Measurements from ENCODE around the gene CNST.
A peak's percentile ranks its signal among the peaks of the same experiment; 100 is the strongest.
"Not testable (repeated sequence)": the region's sequence is repeated elsewhere in the genome, so short reads cannot be mapped to it uniquely, and the experiment has no call there.

CNST gene

GRCh38 chr1:246583448-246584185 is 17.4 kb downstream of the CNST start:
- DNase-seq (ENCODE audit: low spot score): no peak

GRCh38 chr1:246587032-246587431 is 20.8 kb downstream of the CNST start:
- DNase-seq (ENCODE audit: low spot score): no peak

- DNase-seq (ENCODE audit: low spot score): no peak
Observed at GRCh38 chr1:246587606-246588005, 21.4 kb downstream of the CNST start.

GRCh38 chr1:246588159-246588721 is 22.0 kb downstream of the CNST start:
- peak; percentile 57 for DNase-seq (ENCODE audit: low spot score)

- not testable (repeated sequence) for DNase-seq (ENCODE audit: low spot score)
Observed at GRCh38 chr1:246589919-246590318, 23.7 kb downstream of the CNST start.

- no peak for DNase-seq (ENCODE audit: low spot score)
Observed at GRCh38 chr1:246591047-246591446, 24.8 kb downstream of the CNST start.

- no peak for DNase-seq (ENCODE audit: low spot score)
Observed at GRCh38 chr1:246591504-246591903, 25.2 kb downstream of the CNST start.

GRCh38 chr1:246591958-246592357 is 25.7 kb downstream of the CNST start:
- DNase-seq (ENCODE audit: low spot score): no peak

- DNase-seq (ENCODE audit: low spot score): no peak
Observed at GRCh38 chr1:246592695-246593094, 26.4 kb downstream of the CNST start.

GRCh38 chr1:246595146-246595545 is 28.9 kb downstream of the CNST start:
- DNase-seq (ENCODE audit: low spot score): no peak

GRCh38 chr1:246597340-246597739 is 31.1 kb downstream of the CNST start:
- peak; percentile 53 for DNase-seq (ENCODE audit: low spot score)

- DNase-seq (ENCODE audit: low spot score): no peak
Observed at GRCh38 chr1:246597971-246598370, 31.7 kb downstream of the CNST start.

GRCh38 chr1:246599315-246599714 is 33.1 kb downstream of the CNST start:
- DNase-seq (ENCODE audit: low spot score): no peak

- no peak for DNase-seq (ENCODE audit: low spot score)
Observed at GRCh38 chr1:246600579-246600978, 34.3 kb downstream of the CNST start.

- no peak for DNase-seq (ENCODE audit: low spot score)
Observed at GRCh38 chr1:246602194-246602593, 35.9 kb downstream of the CNST start.

GRCh38 chr1:246605231-246605630 is 39.0 kb downstream of the CNST start:
- not testable (repeated sequence) for DNase-seq (ENCODE audit: low spot score)

GRCh38 chr1:246607462-246607861 is 41.2 kb downstream of the CNST start:
- DNase-seq (ENCODE audit: low spot score): no peak

- DNase-seq (ENCODE audit: low spot score): peak; percentile 99
Observed at GRCh38 chr1:246608616-246609376, 42.5 kb downstream of the CNST start.

GRCh38 chr1:246609632-246610031 is 43.4 kb downstream of the CNST start:
- DNase-seq (ENCODE audit: low spot score): no peak

- no peak for DNase-seq (ENCODE audit: low spot score)
Observed at GRCh38 chr1:246613096-246613758, 47.0 kb downstream of the CNST start.

- no peak for DNase-seq (ENCODE audit: low spot score)
Observed at GRCh38 chr1:246617156-246617555, 50.9 kb downstream of the CNST start.

- DNase-seq (ENCODE audit: low spot score): no peak
Observed at GRCh38 chr1:246617768-246618167, 51.5 kb downstream of the CNST start.
